Mesendoderm (in vitro differentiated cells): ENCODE data around the gene PGBD2.
"Not testable (repeated sequence)": the region's sequence is repeated elsewhere in the genome, so short reads cannot be mapped to it uniquely, and the experiment has no call there.

Source experiments
- DNase-seq: peaks from one replicate; pipeline ENCODE4 v3.0.0; 2013
- H2AK5ac ChIP-seq: 2 replicates; pipeline ENCODE4 v1.6.1; 2013; ENCODE audit warnings: low read length, inconsistent platforms
- H2BK120ac ChIP-seq: 2 replicates; pipeline ENCODE4 v1.6.1; 2013; ENCODE audit warnings: low read depth, mild to moderate bottlenecking, low read length, moderate library complexity, mixed read lengths
- H2BK15ac ChIP-seq: replicated peaks from 2 replicates; pipeline ENCODE4 v1.6.1; 2013; ENCODE audit warnings: low read depth, mild to moderate bottlenecking, moderate library complexity
- H2BK5ac ChIP-seq: 2 replicates; pipeline ENCODE4 v1.6.1; 2013; ENCODE audit warnings: low read length, inconsistent platforms
- H3K18ac ChIP-seq: 2 replicates; pipeline ENCODE4 v1.6.1; 2013; ENCODE audit warnings: mild to moderate bottlenecking, low read length, mixed read lengths
- H3K23ac ChIP-seq: one replicate; pipeline ENCODE4 v1.6.1; 2013; ENCODE audit warnings: low read length
- H3K27ac ChIP-seq: 2 replicates; pipeline ENCODE4 v1.5.1; 2013; ENCODE audit warnings: low read depth, mild to moderate bottlenecking, inconsistent platforms, low read length, moderate library complexity
- H3K27me3 ChIP-seq: 2 replicates; pipeline ENCODE4 v1.6.1; 2013; ENCODE audit warnings: low read length, control low read depth, mild to moderate bottlenecking, inconsistent platforms; ENCODE audit not compliant: insufficient read depth, poor library complexity
- H3K36me3 ChIP-seq: 2 replicates; pipeline ENCODE4 v1.6.1; 2013; ENCODE audit warnings: low read length, inconsistent platforms; ENCODE audit not compliant: control insufficient read depth, insufficient read depth
- H3K4ac ChIP-seq: one replicate; pipeline ENCODE4 v1.6.1; 2013; ENCODE audit warnings: low read depth, mild to moderate bottlenecking, low read length, moderate library complexity
- H3K4me1 ChIP-seq: 2 replicates; pipeline ENCODE4 v1.6.1; 2013; ENCODE audit warnings: low read depth, low read length, inconsistent platforms; ENCODE audit not compliant: control insufficient read depth
- H3K4me2 ChIP-seq: 2 replicates; pipeline ENCODE4 v1.6.1; 2013; ENCODE audit warnings: low read length
- H3K4me3 ChIP-seq: 2 replicates; pipeline ENCODE4 v1.5.1; 2013; ENCODE audit warnings: mild to moderate bottlenecking, low read length
- H3K56ac ChIP-seq: one replicate; pipeline ENCODE4 v1.6.1; 2013; ENCODE audit warnings: low read length
- H3K79me1 ChIP-seq: 2 replicates; pipeline ENCODE4 v1.6.1; 2013; ENCODE audit warnings: low read length, inconsistent platforms
- H3K79me2 ChIP-seq: 2 replicates; pipeline ENCODE4 v1.6.1; 2013; ENCODE audit warnings: mild to moderate bottlenecking, low read length; ENCODE audit not compliant: control insufficient read depth, insufficient read depth
- H3K9ac ChIP-seq: 2 replicates; pipeline ENCODE4 v1.6.1; 2013; ENCODE audit warnings: low read length, inconsistent platforms
- H4K5ac ChIP-seq: one replicate; pipeline ENCODE4 v1.6.1; 2013; ENCODE audit warnings: low read length
- H4K8ac ChIP-seq: one replicate; pipeline ENCODE4 v1.6.1; 2013; ENCODE audit warnings: low read depth, mild to moderate bottlenecking, control low read depth, low read length, moderate library complexity
- WGBS: extraction: QIAGEN DNeasy Blood & Tissue Kit; methylation state at CpG from one replicate; pipeline ENCODE4 v1.1.7; 2013; ENCODE audit warnings: low lambda C conversion rate, missing lambda C conversion rate; ENCODE audit not compliant: insufficient coverage; ENCODE audit errors: extremely low coverage; 5-methylcytosine and 5-hydroxymethylcytosine counted together

The PGBD2 gene

DNA sequence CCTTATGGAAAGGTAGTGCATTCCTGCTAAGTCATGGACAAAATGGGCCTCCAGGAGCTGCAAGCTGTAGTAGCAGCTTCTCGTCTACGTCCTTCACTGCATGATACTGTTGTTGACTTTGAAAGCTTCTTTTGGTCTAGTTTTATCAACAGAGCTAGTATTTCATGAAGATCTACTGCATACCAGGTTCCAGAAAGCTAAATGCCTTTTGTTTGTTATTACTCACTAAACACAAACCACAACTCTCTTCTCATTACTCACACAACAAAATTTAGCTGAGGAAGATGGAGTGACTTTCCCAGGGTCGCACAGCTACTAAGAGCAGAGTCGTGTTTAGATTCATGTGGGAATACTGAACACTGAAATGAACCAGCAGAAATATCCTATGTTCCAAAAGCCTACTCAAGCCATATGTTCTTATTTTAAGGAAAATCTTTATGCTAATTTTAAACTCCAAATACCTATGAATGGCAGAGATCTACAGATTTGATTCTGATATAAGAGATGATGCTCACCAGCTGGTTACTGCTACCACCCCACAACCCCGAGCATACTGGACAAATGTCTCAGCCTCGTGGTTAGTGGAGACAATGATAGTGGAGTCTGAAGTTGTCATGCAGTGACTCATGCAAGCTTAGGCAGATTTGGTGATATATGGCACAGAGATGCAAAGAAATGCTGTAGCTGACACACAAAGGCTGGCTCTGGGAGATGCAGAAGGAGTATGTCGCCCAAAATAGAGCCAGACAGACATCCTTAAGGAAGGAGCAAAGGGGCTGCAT lies 20.6 kb downstream of the PGBD2 start:
- Histone ChIP-seq H4K5ac (no peak overlapping the region), H3K27ac (no peak overlapping the region), H3K4me2 (no peak overlapping the region), H2AK5ac (no peak overlapping the region), H3K27me3 (no peaks in the 10 kb centered on the region), H3K79me1 (no peaks in the 10 kb centered on the region), H4K8ac (no peak overlapping the region), H3K18ac (no peak overlapping the region), H3K4me3 (no peak overlapping the region), H3K79me2 (no peaks in the 10 kb centered on the region), H2BK120ac (no peak overlapping the region), H3K23ac (no peak overlapping the region), H3K9ac (no peak overlapping the region), H2BK15ac (no peak overlapping the region), H3K4ac (no peak overlapping the region), H3K56ac (no peak overlapping the region), H3K4me1 (no peaks in the 10 kb centered on the region), H3K36me3 (no peaks in the 10 kb centered on the region), H2BK5ac (no peak overlapping the region)
- no CpG with 5 or more reads among the region's 7 CpGs for WGBS
- DNase-seq: no peak

DNA sequence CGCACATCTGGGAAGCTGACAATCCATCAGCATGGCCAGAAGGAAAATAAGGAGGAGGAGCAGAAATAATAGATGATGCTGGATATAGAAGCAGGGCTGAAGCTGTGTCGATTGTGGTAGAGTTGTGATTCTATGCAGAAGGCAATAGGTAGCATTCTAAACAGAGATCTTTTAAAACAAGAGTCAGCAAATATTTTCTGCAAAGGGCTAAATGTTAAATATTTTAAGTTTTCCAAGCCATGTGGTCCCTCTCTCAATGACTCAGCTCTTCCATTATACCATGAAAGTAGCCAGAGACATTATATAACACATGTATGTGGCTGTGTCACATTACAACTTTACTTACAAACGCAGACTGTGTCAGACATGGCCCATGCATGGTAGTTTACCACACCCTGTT lies 21.2 kb downstream of the PGBD2 start:
- H2BK5ac ChIP-seq, H4K5ac ChIP-seq, H3K79me1 ChIP-seq, H3K4ac ChIP-seq, H2AK5ac ChIP-seq, H3K79me2 ChIP-seq, H3K4me1 ChIP-seq, H2BK120ac ChIP-seq, DNase-seq, H3K23ac ChIP-seq, H3K4me3 ChIP-seq, H3K18ac ChIP-seq, H3K36me3 ChIP-seq, H3K9ac ChIP-seq, H2BK15ac ChIP-seq, H3K27me3 ChIP-seq, H4K8ac ChIP-seq, H3K56ac ChIP-seq, H3K27ac ChIP-seq, H3K4me2 ChIP-seq: not testable (repeated sequence)
- no CpG with 5 or more reads among the region's 3 CpGs for WGBS

DNA sequence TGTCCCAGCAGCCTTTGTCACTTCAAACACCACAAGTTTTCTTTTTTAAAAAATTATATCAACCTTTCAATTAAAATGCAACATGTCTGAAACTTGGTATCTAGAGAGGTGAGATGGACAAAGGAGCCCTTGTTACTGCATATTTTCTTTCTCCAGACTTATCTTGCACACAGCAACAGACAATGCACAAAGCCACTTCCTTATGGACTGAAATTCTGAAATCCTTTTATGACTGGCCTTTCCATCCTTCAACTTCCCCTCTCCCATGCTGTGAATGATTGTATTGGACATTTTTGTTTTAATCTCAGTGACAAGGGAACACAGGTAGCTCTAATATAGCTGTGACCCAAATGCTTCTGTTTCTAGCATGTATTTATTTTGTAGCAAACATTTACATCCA lies 22.1 kb downstream of the PGBD2 start:
- not testable (repeated sequence) for H4K5ac ChIP-seq, H3K4me1 ChIP-seq, H3K23ac ChIP-seq, H3K56ac ChIP-seq, H2BK5ac ChIP-seq, H3K36me3 ChIP-seq, DNase-seq, H4K8ac ChIP-seq, H2BK15ac ChIP-seq, H3K27me3 ChIP-seq, H3K4ac ChIP-seq, H2BK120ac ChIP-seq, H3K4me2 ChIP-seq, H3K9ac ChIP-seq, H3K79me2 ChIP-seq, H3K18ac ChIP-seq, H2AK5ac ChIP-seq, H3K79me1 ChIP-seq, H3K4me3 ChIP-seq, H3K27ac ChIP-seq

DNA sequence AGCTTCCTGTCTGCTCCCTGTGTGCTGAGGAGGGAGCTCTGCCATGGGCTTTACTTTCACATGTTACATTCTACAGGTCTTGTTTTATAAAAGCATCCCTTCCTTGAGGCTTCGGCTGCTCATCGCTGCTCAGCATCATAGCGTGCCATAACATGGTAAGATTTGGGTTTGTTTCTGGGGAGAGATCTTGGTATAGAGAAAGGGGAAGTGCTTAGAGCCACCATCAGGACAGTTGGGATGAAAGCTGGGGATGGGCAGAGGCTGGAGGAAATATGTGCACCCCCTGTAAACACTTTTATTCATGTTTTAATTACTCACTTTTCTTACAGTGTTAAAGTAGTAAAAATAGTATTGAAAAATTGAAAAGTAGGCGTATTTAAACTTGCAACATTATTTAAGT lies 24.0 kb downstream of the PGBD2 start:
- not testable (repeated sequence) for H3K4me2 ChIP-seq, H3K4me1 ChIP-seq, H3K56ac ChIP-seq, H4K8ac ChIP-seq, H3K9ac ChIP-seq, H3K4me3 ChIP-seq, H3K18ac ChIP-seq, H3K36me3 ChIP-seq, H4K5ac ChIP-seq, H2AK5ac ChIP-seq, H3K4ac ChIP-seq, H2BK15ac ChIP-seq, H3K23ac ChIP-seq, H3K27me3 ChIP-seq, H2BK120ac ChIP-seq, DNase-seq, H3K27ac ChIP-seq, H3K79me2 ChIP-seq, H2BK5ac ChIP-seq, H3K79me1 ChIP-seq
- no CpG with 5 or more reads among the region's 4 CpGs for WGBS

DNA sequence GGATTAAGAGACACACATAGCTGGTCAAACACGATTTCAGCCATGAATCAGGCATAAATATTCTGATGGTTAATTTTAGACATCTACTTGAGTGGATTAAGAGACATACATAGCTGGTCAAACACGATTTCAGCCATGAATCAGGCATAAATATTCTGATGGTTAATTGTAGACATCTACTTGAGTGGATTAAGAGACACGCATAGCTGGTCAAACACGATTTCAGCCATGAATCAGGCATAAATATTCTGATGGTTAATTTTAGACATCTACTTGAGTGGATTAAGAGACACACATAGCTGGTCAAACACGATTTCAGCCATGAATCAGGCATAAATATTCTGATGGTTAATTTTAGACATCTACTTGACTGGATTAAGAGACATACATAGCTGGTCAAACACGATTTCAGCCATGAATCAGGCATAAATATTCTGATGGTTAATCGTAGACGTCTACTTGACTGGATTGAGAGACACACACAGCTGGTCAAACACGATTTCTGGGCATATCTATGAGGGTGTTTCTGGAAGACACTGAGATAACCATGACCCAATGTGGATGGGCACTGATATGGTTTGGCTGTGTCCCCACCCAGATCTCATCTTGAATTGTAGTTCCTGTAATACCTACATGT lies 32.3 kb downstream of the PGBD2 start:
- not testable (repeated sequence) for H3K56ac ChIP-seq, H4K8ac ChIP-seq, H3K18ac ChIP-seq, H3K36me3 ChIP-seq, H2BK120ac ChIP-seq, DNase-seq, H3K4me1 ChIP-seq, H3K4me3 ChIP-seq, H3K79me2 ChIP-seq, H4K5ac ChIP-seq, H3K9ac ChIP-seq, H3K23ac ChIP-seq, H3K4ac ChIP-seq, H3K27me3 ChIP-seq, H2AK5ac ChIP-seq, H2BK5ac ChIP-seq, H3K27ac ChIP-seq, H3K4me2 ChIP-seq, H3K79me1 ChIP-seq, H2BK15ac ChIP-seq
- WGBS: no CpG with 5 or more reads among the region's 9 CpGs
